ENCODE data around the gene TLE4. TPM values are rescaled to one million over a fixed set of nuclear protein-coding genes. Genes with fewer than 3 reads are reported as not detected.
A peak's percentile ranks its signal among the peaks of the same experiment; 100 is the strongest.
"Not testable (repeated sequence)": the region's sequence is repeated elsewhere in the genome, so short reads cannot be mapped to it uniquely, and the experiment has no call there.

Gene TLE4
- total RNA-seq, 1 donor from 2014 or later: 17.2 TPM

DNA sequence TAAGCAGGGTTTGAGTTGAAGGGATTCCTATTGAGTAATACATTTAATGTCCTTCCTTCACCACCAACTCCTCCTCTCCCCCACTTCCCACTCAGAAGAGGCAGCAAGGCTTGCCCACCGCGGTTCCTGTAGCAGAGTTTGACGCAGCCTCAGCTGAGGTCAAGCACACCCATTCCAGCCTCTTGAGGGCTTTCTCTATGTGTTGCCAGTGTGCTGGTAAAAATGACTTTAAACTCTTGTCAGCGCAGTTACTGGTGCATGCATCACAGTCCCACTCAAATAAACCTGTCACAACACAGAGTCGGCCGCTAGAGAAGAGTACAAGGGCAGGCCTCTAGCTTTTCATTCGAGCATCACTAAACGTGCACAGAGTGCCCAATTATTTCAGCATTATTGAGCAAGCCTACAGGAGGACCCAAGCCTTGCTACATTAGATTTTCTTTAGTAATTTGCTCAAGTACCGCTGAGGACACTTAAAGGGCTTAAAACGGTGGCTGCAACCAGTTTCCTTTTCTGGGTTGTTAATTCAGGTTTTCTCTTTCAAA, 79.6 kb downstream of the TLE4 start:
- Histone ChIP-seq H3K4me3 (ENCODE audit: low read depth, low read length) (no peak overlapping the region), H3K36me3 (ENCODE audit: control insufficient read depth, insufficient read depth, low read length) (no peaks in the 10 kb centered on the region), H3K27me3 (ENCODE audit: control insufficient read depth, insufficient read depth, low read length) (no peaks in the 10 kb centered on the region)
- peak; percentile 25 for DNase-seq (ENCODE audit: low read depth)
- TF ChIP-seq, protein P1, sequence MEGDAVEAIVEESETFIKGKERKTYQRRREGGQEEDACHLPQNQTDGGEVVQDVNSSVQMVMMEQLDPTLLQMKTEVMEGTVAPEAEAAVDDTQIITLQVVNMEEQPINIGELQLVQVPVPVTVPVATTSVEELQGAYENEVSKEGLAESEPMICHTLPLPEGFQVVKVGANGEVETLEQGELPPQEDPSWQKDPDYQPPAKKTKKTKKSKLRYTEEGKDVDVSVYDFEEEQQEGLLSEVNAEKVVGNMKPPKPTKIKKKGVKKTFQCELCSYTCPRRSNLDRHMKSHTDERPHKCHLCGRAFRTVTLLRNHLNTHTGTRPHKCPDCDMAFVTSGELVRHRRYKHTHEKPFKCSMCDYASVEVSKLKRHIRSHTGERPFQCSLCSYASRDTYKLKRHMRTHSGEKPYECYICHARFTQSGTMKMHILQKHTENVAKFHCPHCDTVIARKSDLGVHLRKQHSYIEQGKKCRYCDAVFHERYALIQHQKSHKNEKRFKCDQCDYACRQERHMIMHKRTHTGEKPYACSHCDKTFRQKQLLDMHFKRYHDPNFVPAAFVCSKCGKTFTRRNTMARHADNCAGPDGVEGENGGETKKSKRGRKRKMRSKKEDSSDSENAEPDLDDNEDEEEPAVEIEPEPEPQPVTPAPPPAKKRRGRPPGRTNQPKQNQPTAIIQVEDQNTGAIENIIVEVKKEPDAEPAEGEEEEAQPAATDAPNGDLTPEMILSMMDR (IDR thresholded peaks at IDR 0.05; ENCODE audit: insufficient read depth, low read length, poor library complexity, severe bottlenecking): no peak

DNA sequence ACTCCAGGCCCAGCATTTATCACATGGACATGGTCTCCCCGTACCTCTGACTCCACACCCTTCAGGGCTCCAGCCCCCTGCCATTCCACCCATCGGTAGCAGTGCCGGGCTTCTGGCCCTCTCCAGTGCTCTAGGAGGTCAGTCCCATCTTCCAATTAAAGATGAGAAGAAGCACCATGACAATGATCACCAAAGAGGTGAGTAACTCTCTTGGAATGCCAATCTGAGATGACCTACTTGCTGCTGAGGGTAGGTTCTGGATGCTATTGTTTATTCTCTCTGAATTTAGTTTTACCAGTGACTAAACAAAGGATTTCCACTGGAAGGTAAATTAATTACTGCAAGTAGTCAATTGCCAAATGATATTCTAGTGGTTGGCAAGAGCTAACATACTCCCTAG, 80.8 kb downstream of the TLE4 start:
- Histone ChIP-seq H3K27me3 (ENCODE audit: control insufficient read depth, insufficient read depth, low read length) (no peaks in the 10 kb centered on the region), H3K36me3 (ENCODE audit: control insufficient read depth, insufficient read depth, low read length) (no peaks in the 10 kb centered on the region), H3K4me3 (ENCODE audit: low read depth, low read length) (no peak overlapping the region)
- TF ChIP-seq, protein P1 (IDR thresholded peaks at IDR 0.05; ENCODE audit: insufficient read depth, low read length, poor library complexity, severe bottlenecking): no peak
- no peak for DNase-seq (ENCODE audit: low read depth)

DNA sequence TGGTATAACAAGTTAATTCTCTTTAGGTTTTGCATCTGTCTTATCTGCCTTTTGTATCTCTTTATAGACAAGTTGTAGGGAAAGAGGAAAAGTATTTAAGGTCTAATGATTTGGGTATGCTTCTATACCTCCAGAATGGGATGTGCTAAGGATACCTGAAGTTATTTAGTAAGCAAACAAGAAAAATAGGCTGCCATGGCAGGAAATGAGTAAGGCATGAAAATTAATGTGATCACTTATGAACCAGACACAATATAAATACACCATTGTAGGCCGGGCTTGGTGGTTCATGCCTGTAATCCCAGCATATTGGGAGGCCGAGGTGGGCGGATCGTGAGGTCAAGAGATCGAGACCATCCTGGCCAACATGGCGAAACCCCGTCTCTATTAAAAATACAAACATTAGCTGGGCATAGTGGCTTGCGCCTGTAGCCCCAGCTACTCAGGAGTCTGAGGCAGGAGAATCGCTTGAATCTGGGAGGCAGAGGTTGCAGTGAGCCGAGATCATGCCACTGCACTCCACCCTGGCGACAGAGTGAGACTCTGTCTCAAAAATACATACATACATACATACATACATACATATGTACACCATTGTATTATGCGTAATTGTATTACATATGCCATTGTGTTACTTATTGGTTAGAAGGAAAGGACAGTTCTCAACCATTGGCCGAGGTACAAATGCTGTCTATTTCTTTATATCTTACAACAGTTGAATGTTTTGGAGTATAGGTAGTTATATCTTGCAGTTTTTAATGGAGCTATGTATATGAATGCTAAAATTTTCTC, 83.0 kb downstream of the TLE4 start:
- H3K27me3 ChIP-seq (ENCODE audit: control insufficient read depth, insufficient read depth, low read length); DNase-seq (ENCODE audit: low read depth); H3K36me3 ChIP-seq (ENCODE audit: control insufficient read depth, insufficient read depth, low read length); H3K4me3 ChIP-seq (ENCODE audit: low read depth, low read length): not testable (repeated sequence)

DNA sequence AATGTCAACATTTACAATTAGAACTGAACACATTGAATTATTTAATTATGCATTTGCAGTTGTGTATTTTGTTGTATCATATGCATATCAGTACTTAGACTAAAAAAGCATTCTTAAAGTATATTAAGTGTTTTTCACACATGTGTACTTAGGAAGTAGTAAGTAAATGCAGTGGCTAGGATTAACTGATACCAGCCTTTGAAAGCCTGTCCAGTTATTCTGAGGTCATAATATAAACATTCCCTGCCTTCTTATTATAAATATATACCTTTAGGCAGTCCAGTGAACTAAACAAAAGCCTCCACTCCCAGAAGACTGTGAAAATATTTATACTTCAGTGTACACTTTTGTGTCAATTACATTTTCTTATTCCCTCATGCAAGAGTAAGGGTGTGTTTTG, 83.8 kb downstream of the TLE4 start:
- DNase-seq (ENCODE audit: low read depth): no peak
- no peak overlapping the region for H3K4me3 ChIP-seq (ENCODE audit: low read depth, low read length)
- TF ChIP-seq, protein P1 (IDR thresholded peaks at IDR 0.05; ENCODE audit: insufficient read depth, low read length, poor library complexity, severe bottlenecking): no peak
- H3K27me3 ChIP-seq (ENCODE audit: control insufficient read depth, insufficient read depth, low read length): no peaks in the 10 kb centered on the region
- no peaks in the 10 kb centered on the region for H3K36me3 ChIP-seq (ENCODE audit: control insufficient read depth, insufficient read depth, low read length)

DNA sequence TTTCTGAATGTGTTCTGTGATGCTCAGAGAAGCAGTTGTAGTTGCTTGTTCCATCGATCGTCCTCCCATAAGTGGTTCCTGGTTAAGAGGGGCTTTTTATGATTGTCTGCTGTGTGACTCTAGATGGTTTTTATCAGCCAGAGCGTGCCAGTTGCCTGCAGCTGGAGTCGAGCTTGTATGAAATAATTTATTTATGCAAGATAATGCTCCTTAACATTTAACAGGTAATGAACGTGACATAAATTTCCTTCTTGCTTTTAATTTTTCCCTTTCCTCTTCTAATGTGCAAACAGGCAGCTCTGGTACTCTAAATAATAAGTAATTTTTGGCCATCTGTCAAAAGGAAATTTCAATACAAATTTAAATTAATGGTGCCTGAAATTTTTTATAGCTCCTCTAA, 84.4 kb downstream of the TLE4 start:
- Histone ChIP-seq H3K27me3 (ENCODE audit: control insufficient read depth, insufficient read depth, low read length) (no peaks in the 10 kb centered on the region), H3K36me3 (ENCODE audit: control insufficient read depth, insufficient read depth, low read length) (no peaks in the 10 kb centered on the region), H3K4me3 (ENCODE audit: low read depth, low read length) (no peak overlapping the region)
- TF ChIP-seq, protein P1 (IDR thresholded peaks at IDR 0.05; ENCODE audit: insufficient read depth, low read length, poor library complexity, severe bottlenecking): no peak
- no peak for DNase-seq (ENCODE audit: low read depth)

DNA sequence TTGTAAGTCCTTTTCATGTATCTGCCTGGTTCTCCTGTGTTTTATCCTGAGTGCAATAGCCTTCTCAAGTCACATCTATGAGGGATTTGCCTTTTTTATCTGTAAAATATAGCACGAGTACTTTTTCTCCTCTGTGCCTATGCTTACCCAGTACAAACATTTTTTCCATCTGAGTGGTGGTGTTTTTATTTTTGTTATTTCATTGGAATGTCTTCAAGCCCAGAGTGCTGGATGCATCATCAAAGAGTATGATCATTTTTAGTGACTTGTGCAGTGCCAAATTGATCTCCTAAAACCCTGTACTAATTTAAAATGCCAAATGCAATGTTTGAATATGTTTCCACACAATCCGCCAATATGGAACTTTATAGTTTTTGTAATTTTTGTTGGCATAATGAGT, 86.1 kb downstream of the TLE4 start:
- H3K27me3 ChIP-seq (ENCODE audit: control insufficient read depth, insufficient read depth, low read length): no peaks in the 10 kb centered on the region
- TF ChIP-seq, protein P1 (IDR thresholded peaks at IDR 0.05; ENCODE audit: insufficient read depth, low read length, poor library complexity, severe bottlenecking): no peak
- no peak for DNase-seq (ENCODE audit: low read depth)
- no peak overlapping the region for H3K4me3 ChIP-seq (ENCODE audit: low read depth, low read length)
- H3K36me3 ChIP-seq (ENCODE audit: control insufficient read depth, insufficient read depth, low read length): no peaks in the 10 kb centered on the region
